BE2C (cell line): ENCODE results near the gene ADAMTS12.
"Not testable (repeated sequence)": the region's sequence is repeated elsewhere in the genome, so short reads cannot be mapped to it uniquely, and the experiment has no call there.

ENCODE experiments used
- DNase-seq: peaks from one replicate; pipeline ENCODE4 v3.0.0-alpha.2; 2020
- H3K27me3 ChIP-seq: fragments of 250-450 bp; sonication (Bioruptor Pico); 2 replicates; pipeline ENCODE4 v1.5.1; 2020; ENCODE audit warnings: mild to moderate bottlenecking
- H3K36me3 ChIP-seq: fragments of 250-450 bp; sonication (Bioruptor Pico); 2 replicates; pipeline ENCODE4 v1.5.1; 2020; ENCODE audit warnings: mild to moderate bottlenecking
- H3K4me1 ChIP-seq: fragments of 250-450 bp; sonication (Bioruptor Pico); 2 replicates; pipeline ENCODE4 v1.5.1; 2020
- H3K4me3 ChIP-seq: 2 replicates; pipeline ENCODE4 v1.5.1; 2011; ENCODE audit warnings: low read depth, low read length
- H3K9me3 ChIP-seq: fragments of 250-450 bp; sonication (Bioruptor Pico); 2 replicates; pipeline ENCODE4 v1.5.1; 2020
- TF ChIP-seq, protein P1 (sequence below): IDR thresholded peaks from 2 replicates; pipeline ENCODE4 v1.5.1; 2012; ENCODE audit warnings: mild to moderate bottlenecking, low read depth, low read length

ADAMTS12 gene

DNA sequence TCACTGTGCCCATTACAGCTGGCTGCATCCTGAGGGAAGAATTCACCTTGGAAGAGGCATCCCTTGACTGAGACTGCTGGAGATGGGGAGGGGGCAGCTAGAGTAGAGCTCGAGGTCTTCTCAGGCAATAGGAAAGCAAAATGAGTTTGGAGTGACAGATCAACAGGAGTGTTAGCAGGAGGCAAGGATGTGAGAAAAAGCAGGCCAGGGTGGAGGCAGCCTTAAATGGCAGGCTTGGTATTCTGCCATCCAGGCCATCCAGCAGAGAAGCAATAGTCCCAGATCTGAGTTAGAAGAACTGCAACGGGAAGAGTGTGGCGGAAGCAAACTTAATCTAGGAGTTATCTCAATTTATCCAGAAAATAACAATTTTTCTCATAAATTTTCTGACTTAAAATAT is 6.1 kb downstream of the ADAMTS12 start:
- H3K27me3 ChIP-seq = peaks cover 28% of the 10 kb centered on the region

GRCh38 chr5:33883482-33883881 is 8.3 kb downstream of the ADAMTS12 start:
- peaks cover 11% of the 10 kb centered on the region for H3K27me3 ChIP-seq
- H3K4me1 ChIP-seq = no peaks in the 10 kb centered on the region
- H3K9me3 ChIP-seq = no peaks in the 10 kb centered on the region
- no peaks in the 10 kb centered on the region for H3K36me3 ChIP-seq
- no peak overlapping the region for H3K4me3 ChIP-seq
- no peak for DNase-seq
- TF ChIP-seq, protein P1, sequence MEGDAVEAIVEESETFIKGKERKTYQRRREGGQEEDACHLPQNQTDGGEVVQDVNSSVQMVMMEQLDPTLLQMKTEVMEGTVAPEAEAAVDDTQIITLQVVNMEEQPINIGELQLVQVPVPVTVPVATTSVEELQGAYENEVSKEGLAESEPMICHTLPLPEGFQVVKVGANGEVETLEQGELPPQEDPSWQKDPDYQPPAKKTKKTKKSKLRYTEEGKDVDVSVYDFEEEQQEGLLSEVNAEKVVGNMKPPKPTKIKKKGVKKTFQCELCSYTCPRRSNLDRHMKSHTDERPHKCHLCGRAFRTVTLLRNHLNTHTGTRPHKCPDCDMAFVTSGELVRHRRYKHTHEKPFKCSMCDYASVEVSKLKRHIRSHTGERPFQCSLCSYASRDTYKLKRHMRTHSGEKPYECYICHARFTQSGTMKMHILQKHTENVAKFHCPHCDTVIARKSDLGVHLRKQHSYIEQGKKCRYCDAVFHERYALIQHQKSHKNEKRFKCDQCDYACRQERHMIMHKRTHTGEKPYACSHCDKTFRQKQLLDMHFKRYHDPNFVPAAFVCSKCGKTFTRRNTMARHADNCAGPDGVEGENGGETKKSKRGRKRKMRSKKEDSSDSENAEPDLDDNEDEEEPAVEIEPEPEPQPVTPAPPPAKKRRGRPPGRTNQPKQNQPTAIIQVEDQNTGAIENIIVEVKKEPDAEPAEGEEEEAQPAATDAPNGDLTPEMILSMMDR = no peak

More for the DNA sequence above, 6.1 kb downstream of the ADAMTS12 start:
- Histone ChIP-seq H3K4me1 (no peaks in the 10 kb centered on the region), H3K9me3 (no peaks in the 10 kb centered on the region), H3K36me3 (no peaks in the 10 kb centered on the region), H3K4me3 (no peak overlapping the region)
- no peak for DNase-seq
- TF ChIP-seq, protein P1 = no peak

DNA sequence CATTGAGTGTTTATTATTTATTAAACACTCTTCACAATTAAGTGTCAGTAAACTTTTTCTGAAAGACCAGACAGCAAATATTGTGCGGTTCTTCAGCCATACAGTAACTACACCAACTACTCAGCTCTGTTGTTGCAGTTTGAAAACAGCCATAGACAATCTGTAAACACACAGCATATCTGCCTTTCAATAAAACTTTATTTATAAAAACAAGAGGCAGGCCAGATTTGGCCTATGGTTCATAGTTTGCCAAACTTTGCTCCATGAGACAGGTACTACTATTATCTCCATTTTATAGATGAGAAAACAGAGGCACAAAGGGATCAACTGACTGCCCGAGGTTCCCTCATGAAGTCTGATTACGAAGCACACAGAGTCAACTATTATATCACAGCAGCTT is 11.5 kb downstream of the ADAMTS12 start:
- Histone ChIP-seq H3K27me3 (no peaks in the 10 kb centered on the region; the same call in 1 of the 2 replicates), H3K4me1 (no peaks in the 10 kb centered on the region), H3K9me3 (no peaks in the 10 kb centered on the region), H3K4me3 (no peak overlapping the region), H3K36me3 (no peaks in the 10 kb centered on the region)
- DNase-seq = no peak
- TF ChIP-seq, protein P1 = no peak

DNA sequence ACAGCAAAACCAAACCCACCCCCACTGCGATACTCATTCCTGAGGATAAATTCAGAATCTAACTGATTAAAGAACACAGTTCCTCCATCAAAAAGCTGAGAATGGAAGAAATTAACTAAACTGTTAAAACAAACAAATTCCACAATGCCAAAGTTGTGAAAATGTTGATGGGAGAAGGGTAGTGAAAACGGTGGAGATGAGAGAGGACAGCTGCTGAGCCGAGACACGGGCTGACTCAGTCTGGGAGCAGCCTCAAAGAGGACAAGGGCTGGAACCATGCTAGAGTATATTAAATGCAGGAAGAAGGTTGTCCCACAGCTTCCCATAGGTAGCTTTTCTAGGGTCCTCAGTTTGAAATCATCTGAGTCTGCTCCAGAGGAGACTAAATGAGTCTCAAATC is 14.3 kb downstream of the ADAMTS12 start:
- Histone ChIP-seq H3K36me3 (no peaks in the 10 kb centered on the region), H3K4me3 (no peak overlapping the region), H3K27me3 (no peaks in the 10 kb centered on the region; the same call in 1 of the 2 replicates), H3K4me1 (no peaks in the 10 kb centered on the region), H3K9me3 (no peaks in the 10 kb centered on the region)
- DNase-seq = no peak
- TF ChIP-seq, protein P1 = no peak

DNA sequence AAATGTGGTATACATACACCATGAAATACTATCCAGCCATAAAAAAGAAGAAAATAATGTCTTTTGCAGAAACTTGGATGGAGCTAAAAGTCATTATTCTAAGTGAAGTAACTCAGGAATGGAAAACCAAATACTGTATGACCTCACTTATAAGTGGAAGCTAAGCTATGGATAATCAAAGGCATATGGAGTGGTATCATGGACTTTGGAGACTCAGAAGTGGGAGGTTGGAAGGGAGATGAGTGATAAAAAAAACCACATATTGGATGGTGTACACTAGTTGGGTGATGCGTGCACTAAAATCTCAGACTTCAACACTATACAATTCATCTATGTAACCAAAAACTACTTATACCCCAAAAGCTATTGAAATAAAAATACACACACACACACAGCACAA is 24.5 kb downstream of the ADAMTS12 start:
- TF ChIP-seq, protein P1 = no peak
- H3K36me3 ChIP-seq = no peaks in the 10 kb centered on the region
- no peaks in the 10 kb centered on the region for H3K9me3 ChIP-seq
- no peak overlapping the region for H3K4me3 ChIP-seq
- H3K27me3 ChIP-seq = no peaks in the 10 kb centered on the region
- no peak for DNase-seq
- H3K4me1 ChIP-seq = no peaks in the 10 kb centered on the region

- not testable (repeated sequence) for H3K36me3 ChIP-seq, H3K4me1 ChIP-seq, H3K9me3 ChIP-seq, H3K27me3 ChIP-seq, H3K4me3 ChIP-seq, DNase-seq
These were observed 32.6 kb downstream of the ADAMTS12 start for GRCh38 chr5:33859177-33859576.

DNA sequence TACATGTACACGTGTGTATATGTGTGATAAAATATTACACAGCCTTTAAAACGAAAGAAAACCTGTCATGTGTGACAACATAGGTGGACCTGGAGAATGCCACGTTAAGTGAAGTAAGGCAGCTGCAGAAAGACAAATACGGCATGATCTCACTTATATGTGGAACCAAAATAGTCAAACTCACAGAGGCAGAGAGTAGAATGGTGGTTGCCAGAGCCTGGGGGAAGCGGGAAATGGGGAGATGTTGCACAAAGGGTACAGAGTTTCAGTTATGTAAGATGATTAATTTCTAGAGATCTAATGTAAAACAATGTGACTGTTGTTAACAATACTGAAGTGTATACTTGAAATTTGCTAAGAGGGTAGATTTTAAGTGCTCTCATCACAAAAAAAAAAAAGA is 34.8 kb downstream of the ADAMTS12 start:
- H3K27me3 ChIP-seq = peaks cover 4% of the 10 kb centered on the region; the same call in 1 of the 2 replicates
- H3K36me3 ChIP-seq = no peaks in the 10 kb centered on the region
- no peak for DNase-seq
- no peaks in the 10 kb centered on the region for H3K4me1 ChIP-seq
- H3K4me3 ChIP-seq = no peak overlapping the region
- TF ChIP-seq, protein P1 = no peak
- no peaks in the 10 kb centered on the region for H3K9me3 ChIP-seq
